Activated CD4-positive, alpha-beta T cell treated with anti-CD3 and anti-CD28 coated beads, Interleukin-2, amount 50 U/mL, for 48 hours (primary cell): ENCODE data around the gene PTMS.
"Not testable (repeated sequence)": the region's sequence is repeated elsewhere in the genome, so short reads cannot be mapped to it uniquely, and the experiment has no call there.

ENCODE experiments used
- DNase-seq, 2 experiments: peaks; one replicate each; pipeline ENCODE4 v3.0.0-alpha.2; 2020

The PTMS gene

GRCh38 chr12:6765634-6766581 is at the start of gene PTMS:
Gene PTMS, plus strand, starts transcription at chr12:6766363. Its CDS starts 343 bp downstream, at chr12:6766706.
- peak; percentile 58 to 68 for DNase-seq

GRCh38 chr12:6716874-6717437 is 49.2 kb upstream of the PTMS start:
- no peak for DNase-seq

DNA sequence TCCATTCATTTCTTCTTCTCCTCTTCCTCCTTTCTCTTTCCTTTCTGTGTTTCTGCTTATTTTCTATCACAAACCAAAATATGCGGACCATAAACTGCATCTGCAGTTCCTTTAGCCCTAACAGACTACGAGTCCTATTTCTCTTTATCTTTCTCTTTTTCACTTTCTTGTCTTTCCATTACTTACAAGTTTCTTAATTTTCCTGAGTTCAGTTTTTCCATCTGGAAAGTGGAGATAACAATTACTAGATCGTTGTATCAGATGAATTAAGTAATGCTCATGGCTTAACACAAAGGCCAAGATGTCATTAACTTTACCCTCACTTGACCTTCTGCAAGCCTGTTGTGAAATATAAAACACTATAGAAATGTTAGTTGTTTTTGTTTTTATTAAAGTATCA is 43.3 kb upstream of the PTMS start:
- DNase-seq: no peak

GRCh38 chr12:6723607-6724408 is 42.4 kb upstream of the PTMS start, which contains the start of gene COPS7A:
Gene COPS7A, plus strand, starts transcription at chr12:6724046. Its CDS starts 611 bp downstream, at chr12:6724657.
- DNase-seq: peak; percentile 98 to 99

GRCh38 chr12:6724409-6724797 is 41.8 kb upstream of the PTMS start:
- DNase-seq: peak; percentile 36 to 41

DNA sequence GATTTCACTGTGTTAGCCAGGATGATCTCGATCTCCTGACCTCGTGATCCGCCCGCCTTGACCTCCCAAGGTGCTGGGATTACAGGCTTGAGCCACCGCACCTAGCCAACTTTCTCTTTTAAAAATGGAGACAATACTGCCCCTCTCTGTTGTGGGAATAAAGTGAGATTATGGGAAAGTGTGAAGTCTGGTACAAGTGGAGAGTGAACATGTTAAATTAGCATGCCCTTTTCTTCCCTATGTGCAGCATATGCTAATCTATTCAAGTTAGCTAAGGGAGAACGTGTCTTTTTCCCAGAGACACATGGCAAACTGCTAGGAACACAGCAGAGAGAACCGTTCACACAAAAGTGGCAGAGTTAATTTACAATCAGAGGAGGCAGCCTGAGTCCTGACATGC is 40.8 kb upstream of the PTMS start:
- DNase-seq: no peak

DNA sequence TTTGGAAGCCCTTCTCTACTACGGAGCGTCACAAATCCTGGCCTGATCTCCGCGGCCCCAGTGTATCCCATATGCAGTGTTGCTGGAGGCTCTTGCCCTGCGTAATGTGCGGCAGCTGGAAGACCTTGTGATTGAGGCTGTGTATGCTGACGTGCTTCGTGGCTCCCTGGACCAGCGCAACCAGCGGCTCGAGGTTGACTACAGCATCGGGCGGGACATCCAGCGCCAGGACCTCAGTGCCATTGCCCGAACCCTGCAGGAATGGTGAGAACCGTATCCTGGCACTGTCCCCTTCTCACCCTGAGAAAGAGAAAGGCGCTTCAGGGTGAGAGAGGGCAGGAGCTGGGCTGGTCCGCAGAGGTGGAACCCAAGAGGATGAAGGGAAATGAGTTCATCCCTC is 37.0 kb upstream of the PTMS start:
- DNase-seq: no peak

GRCh38 chr12:6730169-6730568 is 36.0 kb upstream of the PTMS start:
- no peak for DNase-seq

DNA sequence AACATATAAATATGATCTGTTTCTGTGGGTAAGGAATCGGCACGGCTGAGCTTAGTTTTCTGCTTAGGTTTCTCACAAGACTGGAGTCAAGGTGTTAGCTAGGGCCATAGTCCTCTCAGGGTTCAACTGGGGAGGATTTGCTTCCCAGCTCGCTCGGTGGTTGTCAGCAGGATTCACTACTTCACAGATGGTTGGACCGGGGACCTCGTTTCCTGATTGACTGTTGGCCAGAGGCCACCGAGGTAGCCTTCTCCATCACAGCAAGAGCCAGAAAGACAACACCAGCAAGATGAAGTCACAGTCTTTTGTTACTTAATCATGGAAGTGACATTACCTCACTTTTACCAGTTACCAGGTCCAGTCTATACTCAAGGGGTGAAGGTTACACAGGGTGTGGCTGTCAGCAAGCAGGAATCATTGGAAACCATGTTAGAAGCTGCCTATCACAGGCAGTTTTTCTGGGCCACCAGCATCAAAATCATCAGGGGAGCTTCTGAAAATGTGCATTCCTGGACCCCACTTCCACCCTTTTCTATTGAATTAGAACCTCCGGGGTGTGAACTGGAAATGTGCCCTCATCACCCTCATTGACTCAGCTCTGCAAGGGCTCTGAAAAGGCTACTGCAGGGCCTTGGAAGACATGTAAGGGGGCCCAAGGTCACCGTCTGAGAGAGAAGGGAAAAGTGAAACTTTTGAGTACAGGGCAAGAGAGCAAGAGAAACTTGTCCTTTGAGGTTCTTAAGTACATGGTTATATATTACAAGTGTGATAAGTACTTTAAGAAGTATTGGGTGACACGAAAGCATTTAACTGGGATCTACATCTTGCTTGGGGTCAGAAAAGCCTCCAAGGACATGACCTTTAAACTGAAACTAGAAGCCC is 31.4 kb upstream of the PTMS start:
- DNase-seq: no peak

- DNase-seq: peak; percentile 52 to 53
Measured at GRCh38 chr12:6735448-6736191, 30.5 kb upstream of the PTMS start.

DNA sequence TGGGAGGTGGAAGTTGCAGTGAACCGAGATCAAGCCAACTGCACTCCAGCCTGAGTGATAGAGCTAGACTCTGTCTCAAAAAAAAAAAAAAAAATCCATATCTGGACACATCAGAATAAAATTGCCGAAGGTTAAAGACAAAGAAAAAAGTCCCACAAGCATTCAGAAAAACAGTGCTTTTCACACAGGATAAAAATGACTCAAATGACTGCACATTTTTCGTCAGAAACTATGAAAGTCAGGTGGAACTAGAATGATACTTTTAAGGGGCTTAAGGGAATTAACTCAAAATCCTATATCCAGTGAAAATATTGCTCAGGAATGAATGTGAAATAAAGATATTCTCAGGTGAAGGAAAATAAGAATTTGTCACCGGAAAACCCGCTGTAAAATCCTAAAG is 29.4 kb upstream of the PTMS start:
- no peak for DNase-seq

DNA sequence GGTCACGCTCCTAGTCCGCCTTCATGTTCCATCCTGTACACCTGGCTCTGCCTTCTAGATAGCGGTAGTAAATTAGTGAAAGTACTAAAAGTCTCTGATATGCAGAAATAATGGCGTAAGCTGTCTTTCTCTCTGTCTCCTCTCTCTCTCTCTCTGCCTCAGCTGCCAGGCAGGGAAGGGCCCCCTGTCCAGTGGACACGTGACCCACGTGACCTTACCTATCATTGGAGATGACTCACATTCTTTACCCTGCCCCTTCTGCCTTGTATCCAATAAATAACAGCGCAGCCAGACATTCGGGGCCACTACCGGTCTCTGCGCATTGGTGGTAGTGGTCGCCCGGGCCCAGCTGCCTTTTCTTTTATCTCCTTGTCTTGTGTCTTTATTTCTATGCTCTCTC is 24.1 kb upstream of the PTMS start:
- DNase-seq: not testable (repeated sequence)

- DNase-seq: no peak
Measured at GRCh38 chr12:6742834-6743233, 23.3 kb upstream of the PTMS start.

- peak; percentile 24 to 44 for DNase-seq
Measured at GRCh38 chr12:6743300-6743699, 22.9 kb upstream of the PTMS start.

DNA sequence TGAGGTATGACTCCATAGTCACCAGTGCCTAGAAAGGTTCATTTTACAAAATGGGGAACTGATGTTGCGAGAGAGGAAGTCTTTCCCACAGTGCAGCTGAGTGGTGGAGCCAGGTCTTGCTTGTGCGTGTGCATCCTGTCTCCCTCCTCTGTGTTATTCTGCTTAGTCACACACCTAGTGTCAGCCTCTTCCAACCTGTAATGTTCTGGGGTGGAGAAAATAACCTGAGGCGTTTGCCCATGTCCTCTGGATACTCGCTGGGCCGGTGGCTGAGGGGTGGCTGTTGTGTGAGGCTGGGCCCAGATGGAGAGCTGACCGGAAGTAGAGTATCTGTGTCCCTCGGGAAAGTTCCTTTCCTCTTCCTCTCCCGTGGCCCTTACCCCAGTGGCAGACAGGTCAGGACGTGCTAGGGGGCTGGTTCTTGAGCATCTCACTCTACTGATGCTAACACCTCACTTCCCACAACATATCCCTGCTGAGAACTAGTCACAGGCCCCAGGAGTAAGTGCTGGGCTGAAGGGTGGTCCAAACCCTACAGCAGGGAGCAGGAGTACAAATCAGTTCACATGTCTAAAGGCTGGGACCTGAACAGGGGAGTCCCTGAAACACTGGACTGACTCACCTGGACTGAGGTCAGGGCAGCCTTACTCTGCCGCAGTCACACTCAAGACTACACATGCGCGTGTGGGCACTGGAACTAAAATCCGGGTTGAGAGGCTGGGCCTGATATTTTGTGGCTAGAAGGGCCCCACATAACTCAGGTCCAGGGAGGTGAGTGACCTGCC is 20.2 kb upstream of the PTMS start:
- no peak for DNase-seq

DNA sequence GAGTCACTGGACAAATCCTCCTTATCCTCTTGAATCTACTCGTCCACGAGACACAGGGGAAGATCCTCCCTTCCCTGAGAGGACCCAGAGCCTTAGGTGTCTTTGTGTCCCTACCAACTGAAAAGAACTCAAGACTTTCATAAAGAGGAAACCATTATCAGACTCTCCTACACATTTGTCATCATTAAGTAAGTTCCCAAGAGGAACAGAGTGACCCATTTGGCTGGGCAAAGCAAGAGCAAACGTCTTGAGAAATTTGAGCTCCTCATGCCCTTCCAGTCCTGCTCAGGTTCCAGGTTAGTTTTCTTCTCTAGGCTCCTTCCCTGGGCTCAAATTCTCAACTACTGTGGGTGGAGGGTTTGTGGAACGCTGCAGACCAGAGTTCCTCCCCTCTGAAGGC is 18.9 kb upstream of the PTMS start:
- DNase-seq: no peak

DNA sequence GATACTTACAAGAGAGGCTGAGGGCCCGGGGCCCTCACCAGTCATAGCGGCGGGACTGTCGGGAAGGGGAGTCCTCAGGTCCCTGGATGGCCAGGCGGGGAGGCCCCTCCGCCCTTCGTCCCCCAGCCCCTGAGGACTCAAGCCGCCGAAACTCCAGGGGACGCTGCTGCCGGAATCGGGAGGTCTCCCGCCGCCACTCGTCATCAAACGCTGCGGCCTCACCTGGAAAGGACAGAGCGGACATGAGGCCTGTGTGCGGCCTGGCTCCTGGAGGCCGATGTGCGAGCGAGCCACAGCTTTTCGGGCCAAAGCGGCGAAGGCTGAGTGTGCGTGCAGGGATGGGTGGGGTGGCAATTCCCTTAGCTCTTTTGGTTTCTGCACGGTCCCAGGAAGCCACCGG is 17.4 kb upstream of the PTMS start:
- DNase-seq: no peak

DNA sequence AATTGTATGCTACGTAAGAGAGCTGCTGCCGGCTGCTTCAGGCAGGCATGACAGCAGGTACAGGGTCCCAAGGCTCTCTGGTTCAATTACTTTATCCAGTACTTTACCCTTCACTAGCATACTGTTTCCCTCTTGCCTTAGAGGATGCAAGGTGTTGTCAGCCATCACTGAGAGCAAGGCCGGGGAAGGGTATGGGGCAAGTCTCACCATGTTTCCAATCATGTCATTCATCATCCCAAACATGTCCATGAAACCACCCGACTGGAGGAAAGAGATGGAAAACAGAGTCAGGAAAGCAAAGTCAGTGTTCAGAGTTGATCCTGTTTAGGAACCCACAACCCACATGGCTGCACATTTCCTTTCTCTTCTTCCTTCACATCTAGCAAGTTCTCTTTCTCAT is 15.7 kb upstream of the PTMS start:
- no peak for DNase-seq

DNA sequence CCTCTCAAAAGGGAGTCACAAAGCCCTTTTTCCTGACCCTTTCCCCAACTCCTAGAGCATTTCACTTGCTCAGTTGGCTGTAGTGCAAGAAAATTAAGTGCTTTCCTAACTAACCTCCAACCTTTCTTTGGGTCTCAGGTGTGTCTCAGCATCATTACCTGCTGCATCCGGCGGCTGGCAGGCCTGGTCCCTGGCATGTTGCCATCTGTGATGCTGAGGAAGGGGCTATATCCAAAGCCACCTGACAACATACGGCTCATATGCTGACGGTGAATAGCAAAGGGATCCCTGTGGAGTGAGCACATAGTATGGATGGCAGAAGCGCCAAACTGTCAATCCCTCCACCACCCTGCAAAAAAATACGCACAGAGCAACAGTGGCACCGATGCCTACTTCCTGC is 14.4 kb upstream of the PTMS start:
- no peak for DNase-seq

- peak; percentile 38 to 40 for DNase-seq
Measured at GRCh38 chr12:6752167-6752920, 13.8 kb upstream of the PTMS start.
